HTERT RPE-1 (cell line): ENCODE results near the gene SVOP.

Source experiments
- in situ Hi-C: fragments of 300-500 bp; cut with MboI; formaldehyde crosslinking; loops from 4 replicates; pipeline ENCODE4 v1.14.3; 2020; ENCODE audit warnings: low sequenced_read_pairs

SVOP gene

DNA sequence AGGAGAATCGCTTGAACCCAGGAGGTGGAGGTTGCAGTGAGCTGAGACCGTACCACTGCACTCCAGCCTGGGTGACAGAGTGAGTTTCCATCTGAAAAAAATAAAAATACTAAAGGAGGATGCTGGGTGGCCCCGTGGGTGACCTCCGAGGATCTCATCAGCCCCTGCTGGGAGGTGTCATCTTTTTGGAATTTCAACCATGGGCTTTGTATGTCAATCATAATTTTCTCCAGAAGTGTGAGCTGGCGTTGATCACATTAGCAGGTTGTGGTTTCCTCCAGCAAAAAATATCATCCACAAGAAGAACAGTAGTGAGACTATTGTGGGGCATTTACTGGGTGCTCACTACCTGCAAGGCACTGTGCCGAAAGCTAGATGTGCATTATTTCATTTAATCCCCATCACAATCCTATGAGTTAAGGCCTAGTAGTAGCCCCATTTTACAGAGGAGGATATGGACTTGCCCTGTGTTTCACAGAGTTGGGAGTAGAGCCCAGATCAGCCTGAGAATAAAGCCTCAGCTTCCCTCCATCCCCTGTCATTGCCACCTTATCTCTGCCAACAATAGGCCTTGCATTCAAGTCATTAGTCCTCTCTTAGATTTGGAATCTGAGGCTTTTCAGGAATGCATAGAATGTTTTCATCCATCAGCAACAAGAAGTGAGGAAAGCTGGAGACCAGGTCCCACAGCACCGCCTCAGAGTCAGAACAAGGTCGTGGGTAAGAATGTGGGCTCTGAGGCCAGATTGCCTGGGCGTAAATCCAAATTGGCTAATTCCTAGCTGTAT, 39.8 kb downstream of the SVOP start:
- in situ Hi-C loops, result no loop called here

- in situ Hi-C loops, result no loop called here
Observed at GRCh38 chr12:108977360-108977759, 43.5 kb downstream of the SVOP start.

DNA sequence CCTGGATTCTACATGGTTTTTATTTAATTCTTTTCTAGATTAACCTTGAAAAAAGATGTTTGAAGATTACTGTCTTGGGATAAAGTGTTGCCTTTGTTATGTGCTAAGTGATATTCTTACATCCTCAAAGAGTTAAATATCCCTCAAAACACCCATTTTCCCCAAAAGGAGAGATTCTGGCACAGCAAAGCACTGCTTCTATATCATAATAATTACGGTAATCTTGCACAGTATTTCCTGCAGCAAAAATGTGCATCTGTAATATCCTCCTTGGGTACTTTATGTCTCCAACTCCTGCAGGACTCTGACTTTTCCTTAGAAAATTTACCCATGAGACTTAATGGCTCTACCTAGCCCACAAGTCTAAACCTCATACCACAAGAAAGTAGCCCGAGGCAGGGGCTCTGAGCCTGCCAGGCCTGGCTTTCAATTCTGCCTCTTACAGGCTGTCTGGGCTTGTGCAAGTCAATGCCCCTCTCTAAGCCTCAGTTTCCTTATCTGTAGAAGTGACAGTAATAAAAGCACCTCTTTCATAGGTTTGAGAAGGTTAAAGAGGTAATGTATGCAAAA, 45.8 kb downstream of the SVOP start:
- in situ Hi-C loops, result no loop called here

GRCh38 chr12:108973629-108974152, 47.2 kb downstream of the SVOP start:
- in situ Hi-C loops, result no loop called here

DNA sequence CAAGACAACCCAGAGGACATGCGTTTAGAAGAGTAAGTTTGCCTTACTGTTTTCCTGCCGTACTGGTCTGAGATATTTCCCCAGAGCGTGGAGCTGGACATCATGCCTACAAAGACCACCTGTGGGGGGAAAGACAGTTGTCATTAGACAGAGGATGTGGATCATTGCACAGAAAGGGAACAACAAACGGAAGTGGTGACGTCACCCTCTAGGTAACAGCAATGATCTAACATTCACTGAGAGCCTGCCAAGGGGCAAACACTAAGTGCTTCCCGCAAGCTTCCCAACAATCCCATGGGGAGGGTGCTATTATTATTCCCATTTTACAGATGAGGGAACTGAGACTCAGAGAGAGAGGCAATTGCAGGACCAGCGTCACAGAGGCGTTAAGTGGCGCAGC, 48.5 kb downstream of the SVOP start:
- in situ Hi-C loops, result no loop called here

GRCh38 chr12:108969622-108970021, 51.2 kb downstream of the SVOP start:
- in situ Hi-C loops, result no loop called here

DNA sequence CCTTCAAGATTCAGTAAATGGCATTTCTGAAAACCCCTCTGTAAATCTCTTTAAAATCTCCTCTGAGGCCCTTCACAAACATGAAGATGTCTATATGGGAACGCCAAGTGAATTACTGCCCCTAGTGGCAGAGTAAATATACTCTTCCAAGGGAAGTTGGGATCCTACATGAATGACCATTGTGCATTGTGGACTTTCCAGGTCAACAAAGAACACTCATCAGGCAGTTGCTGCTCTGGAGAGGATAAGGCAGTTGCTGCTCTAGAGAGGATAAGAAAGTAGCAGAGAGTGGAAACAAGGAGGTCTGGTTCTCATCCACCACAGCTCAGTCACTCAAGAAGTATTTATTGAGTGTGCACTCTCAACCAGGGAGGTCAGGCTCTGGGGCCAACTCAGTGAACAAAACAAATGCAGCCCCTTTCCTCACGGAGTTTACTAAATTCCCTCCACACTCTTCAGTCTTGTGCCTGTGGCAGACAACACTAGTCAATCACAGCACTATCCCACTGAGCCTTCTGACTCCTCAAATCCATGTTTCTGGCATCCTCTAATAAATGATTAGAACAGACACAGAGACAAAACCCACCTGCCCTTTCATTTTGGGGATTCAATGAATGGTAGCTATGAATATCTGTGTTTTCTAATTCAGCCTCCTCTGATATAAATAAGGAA, 52.9 kb downstream of the SVOP start:
- in situ Hi-C loops, result no loop called here

GRCh38 chr12:108966378-108967151, 54.3 kb downstream of the SVOP start:
- in situ Hi-C loops, result no loop called here

- in situ Hi-C loops, result no loop called here
Observed at GRCh38 chr12:108965886-108966285, 55.0 kb downstream of the SVOP start.

DNA sequence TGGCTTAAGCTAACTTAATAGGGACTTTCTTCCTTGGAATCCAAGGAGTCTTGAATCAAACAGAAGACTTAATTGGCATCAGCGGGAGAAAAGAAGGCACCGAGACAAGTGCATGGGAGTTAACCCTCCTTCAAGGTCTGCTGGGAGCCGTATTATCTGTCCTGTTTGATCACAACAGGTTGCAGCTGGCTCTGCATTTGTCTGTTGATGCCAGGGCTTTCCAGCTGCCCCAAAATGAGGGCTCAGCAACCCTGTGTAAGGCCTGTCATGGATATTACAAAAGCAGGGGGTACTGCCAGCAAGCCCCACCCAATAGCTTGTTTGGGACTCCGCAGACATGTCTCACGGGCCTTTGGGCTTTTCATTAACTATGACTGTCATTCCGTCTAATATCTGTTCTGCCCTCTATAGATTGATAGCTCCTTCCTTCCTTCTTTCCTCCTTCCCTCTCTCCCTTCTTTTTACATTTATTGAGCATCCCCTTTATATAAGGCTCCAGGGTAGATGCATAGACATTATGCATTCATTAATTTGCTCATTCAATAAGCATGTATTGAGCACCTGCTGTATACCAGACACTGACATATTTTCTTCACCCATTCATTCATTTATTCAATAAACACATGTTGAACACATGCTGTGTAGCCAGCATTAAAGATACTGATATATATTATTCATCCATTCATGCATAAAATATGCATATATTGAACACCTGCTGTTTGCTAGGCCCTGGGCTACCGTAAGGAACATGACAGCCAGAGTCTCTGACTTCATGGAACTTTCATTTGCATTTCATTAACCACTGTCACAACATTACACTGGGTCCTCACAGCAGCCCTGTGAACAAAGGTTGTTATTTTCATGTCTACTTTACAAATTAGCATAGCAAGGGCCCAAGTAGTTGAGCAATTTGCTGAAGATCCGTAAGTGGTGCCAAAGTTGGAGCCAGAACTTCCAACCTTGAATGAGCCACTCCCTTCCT, 56.2 kb downstream of the SVOP start:
- in situ Hi-C loops, result no loop called here

GRCh38 chr12:108962256-108962655, 58.6 kb downstream of the SVOP start:
- in situ Hi-C loops, result no loop called here

GRCh38 chr12:108959748-108960655, 60.9 kb downstream of the SVOP start:
- in situ Hi-C loops, result no loop called here

DNA sequence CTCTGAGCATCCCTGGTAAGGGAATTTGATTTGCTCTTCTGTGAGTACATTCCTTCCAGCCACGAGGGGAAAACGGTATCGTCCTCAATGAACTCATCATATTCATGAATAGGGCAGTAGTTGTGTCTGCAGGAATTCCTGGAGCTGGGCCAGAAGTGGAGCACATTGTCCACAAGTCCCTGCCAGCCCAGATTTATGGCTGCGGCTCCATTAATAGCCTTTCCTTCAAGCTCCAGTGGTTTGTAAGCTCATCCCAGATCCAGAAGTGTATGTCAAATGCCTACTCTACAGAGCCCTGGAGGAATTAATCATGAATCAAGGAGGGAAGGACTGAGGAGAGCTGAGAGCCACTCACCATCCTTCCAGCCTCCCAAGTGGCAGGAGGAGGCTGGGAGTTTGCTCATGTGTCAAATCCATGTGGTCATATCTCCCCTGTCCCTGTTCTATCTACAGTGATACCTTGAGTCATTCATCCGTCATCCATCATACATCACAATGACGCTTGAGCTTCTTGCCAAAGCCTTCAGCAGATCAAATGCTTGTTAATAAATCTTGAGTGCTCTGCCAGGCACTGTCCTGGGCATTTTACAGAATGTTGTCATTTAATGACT, 65.5 kb downstream of the SVOP start:
- in situ Hi-C loops, result no loop called here

GRCh38 chr12:108950991-108951739, 69.7 kb downstream of the SVOP start:
- in situ Hi-C loops, result no loop called here

- in situ Hi-C loops, result no loop called here
Observed at GRCh38 chr12:108949976-108950375, 70.9 kb downstream of the SVOP start.

DNA sequence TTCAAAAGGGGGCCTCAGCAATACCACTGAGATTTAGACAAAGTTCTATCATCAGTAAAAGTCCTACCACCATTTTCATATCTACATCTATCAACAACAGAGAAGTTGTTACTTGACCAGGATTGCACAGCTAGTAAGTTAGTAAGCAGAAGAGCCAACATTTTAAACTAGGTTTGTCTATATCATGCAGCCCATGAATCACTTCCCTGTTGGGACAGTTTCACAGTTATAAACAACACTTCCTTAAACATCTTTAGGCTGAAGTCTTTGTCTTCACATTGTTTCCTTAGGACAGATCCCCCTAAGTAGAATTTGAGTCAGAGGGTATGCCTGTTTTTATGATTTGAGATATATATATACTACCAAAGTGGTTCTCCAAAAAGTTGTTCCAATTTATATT, 72.5 kb downstream of the SVOP start:
- in situ Hi-C loops, result no loop called here

DNA sequence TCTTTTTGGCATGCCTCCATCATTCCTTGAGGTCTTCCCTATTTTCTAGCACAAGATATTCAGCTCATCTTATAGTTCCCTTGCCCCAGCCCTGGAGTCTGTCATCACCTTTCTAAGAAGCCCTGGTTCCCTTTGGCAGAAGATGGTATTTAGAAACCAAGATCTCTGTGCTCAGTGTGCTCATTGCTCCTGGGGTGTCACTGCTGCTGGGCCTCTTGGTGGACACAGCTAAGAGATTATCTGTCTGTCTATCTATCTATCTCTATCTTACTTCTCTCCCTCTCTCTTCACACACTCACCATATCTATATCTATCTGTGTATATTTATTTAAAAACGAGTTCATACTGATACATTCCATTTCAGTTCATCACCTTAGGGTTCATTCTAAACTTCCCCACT, 73.8 kb downstream of the SVOP start:
- in situ Hi-C loops, result no loop called here

GRCh38 chr12:108940138-108940537, 80.7 kb downstream of the SVOP start:
- in situ Hi-C loops, result no loop called here
